GM12801 (cell line): ENCODE results near the gene LPIN3.

Experiments
- TF ChIP-seq, protein P1 (sequence below): IDR thresholded peaks from one replicate; pipeline ENCODE4 v1.5.1; 2011; ENCODE audit warnings: control low read depth; ENCODE audit not compliant: insufficient read length; ENCODE audit errors: extremely low read depth

The LPIN3 gene

GRCh38 chr20:41339957-41340326 is 679 bp upstream of the LPIN3 start:
- TF ChIP-seq, protein P1, sequence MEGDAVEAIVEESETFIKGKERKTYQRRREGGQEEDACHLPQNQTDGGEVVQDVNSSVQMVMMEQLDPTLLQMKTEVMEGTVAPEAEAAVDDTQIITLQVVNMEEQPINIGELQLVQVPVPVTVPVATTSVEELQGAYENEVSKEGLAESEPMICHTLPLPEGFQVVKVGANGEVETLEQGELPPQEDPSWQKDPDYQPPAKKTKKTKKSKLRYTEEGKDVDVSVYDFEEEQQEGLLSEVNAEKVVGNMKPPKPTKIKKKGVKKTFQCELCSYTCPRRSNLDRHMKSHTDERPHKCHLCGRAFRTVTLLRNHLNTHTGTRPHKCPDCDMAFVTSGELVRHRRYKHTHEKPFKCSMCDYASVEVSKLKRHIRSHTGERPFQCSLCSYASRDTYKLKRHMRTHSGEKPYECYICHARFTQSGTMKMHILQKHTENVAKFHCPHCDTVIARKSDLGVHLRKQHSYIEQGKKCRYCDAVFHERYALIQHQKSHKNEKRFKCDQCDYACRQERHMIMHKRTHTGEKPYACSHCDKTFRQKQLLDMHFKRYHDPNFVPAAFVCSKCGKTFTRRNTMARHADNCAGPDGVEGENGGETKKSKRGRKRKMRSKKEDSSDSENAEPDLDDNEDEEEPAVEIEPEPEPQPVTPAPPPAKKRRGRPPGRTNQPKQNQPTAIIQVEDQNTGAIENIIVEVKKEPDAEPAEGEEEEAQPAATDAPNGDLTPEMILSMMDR, result no peak

DNA sequence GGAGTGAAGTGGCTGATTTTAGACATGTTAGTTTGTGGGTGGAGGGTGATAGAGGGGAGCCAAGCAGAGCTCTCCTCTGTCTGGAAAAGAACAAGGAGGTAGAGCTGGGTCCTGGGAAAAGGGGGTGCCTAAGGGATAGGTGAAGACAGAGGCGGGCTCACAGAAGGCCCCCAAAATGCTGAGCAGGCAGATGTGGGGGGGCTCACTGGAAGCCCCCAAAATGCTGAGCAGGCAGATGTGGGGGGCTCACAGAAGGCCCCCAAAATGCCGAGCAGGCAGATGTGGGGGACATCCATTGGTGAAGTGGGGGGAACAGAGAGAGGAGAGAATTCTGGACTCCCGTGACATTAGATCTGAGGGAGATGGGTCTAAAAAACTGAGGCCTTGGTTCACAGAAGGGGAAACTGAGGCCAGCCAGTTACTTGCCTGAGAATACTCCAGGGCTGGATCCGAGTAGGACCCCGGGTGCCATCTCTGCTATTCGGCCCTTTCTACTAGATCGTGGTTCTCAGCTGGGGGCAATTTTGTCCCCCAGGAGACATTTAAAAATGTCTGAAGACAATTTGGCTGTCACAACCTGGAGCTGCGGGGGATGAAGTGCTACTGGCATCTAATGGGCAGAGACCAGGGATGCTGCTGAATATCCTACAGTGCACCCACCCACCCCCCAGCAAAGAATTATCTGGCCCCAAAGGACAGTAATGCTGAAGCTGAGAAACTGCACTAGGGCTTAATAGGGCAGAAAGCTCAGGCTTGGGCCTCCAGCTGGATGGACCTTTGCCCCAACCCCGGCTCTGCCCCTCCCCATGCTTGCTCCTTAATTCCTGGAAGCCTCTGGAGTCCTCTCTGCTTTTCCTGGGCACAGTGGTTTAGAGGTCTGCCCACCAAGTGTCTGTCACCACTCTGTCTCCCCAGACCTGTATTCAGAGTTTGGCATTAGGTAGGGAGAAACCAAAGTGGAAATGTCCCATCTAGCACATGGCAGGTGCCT is 2.1 kb downstream of the LPIN3 start:
- TF ChIP-seq, protein P1, result no peak

DNA sequence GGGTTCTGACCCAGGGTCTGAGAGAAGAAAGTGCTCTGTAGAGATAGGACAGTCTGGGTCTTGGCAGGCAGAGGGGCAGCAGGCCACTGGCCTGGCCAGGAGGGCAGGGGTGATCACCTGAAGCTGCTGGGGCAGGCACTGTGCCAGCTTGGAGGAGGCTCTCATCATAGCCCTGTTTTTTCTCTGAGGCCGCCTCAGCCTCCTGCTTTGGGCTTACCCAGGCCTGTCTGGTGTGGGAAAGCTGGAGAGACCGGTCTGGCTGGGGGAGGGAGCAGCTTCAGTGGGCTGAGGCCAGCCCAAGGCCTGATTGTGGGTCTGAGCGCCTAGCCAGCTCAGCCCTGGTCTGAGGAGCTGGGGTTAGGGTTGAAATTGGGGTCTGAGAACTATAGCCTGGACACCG is 3.9 kb downstream of the LPIN3 start:
- TF ChIP-seq, protein P1, result no peak

DNA sequence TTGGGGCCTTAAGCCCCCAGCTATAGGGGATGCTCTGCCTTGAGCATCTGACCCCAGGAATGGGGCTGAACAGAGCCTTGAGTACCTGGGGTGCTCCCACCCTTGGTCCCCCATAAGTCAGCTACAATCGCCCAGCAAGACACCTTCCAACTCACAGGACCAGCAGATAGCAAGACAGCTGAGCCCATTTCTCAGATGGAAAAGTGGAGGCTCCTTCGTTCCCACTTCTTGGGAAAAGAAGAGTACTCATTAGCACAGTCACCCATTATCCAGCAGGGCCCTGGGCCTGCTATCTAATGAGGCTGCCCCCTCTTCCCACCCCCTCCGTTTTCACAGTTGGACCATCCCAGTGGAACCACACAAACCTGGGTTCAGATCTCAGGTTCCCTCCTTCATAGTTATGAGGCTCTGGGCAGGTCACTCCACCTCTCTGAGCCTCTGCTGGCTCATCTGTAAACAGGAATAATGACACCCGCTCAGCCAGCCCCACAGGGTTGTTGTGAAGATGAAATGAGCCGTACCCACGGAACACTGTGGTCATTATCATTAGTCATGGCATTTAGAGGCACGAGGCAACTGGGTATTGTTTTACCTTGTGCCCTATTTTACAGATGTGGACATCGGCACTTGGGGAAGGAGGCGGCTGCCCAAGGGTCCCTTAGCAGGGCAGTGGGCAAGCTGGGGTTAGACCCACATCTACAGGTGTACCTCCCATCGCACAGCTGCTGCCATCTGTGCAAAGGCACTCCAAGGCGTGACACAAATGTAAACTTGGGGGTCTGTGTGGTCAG is 4.5 kb downstream of the LPIN3 start:
- TF ChIP-seq, protein P1, result no peak

DNA sequence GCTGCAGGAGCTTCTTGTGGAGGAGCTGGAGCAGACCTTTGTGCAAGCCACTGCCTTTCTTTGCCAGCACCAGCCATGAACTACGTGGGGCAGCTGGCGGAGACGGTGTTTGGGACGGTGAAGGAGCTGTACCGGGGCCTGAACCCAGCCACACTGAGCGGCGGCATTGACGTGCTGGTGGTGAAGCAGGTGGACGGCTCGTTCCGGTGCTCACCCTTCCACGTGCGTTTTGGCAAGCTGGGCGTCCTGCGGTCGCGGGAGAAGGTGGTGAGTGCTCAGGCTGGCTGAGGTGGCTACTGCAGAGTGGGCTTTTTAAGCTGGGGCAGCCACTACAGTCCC is 5.1 kb downstream of the LPIN3 start:
- TF ChIP-seq, protein P1, result no peak

GRCh38 chr20:41347523-41348429 is 7.2 kb downstream of the LPIN3 start:
- TF ChIP-seq, protein P1, result no peak
